T-helper 1 cell treated with Interleukin-12 subunit alpha and Interleukin-12 subunit beta and Interleukin-4 antibody, amounts not matched to agents 30 ng/mL and 1 ng/mL, for 36 hours (primary cell): Measurements from ENCODE around the gene ATAD3C. TPM values are rescaled to one million over a fixed set of nuclear protein-coding genes. Genes with fewer than 3 reads are reported as not detected.

Source experiments
- intact Hi-C: fragments of 100-400 bp; cut with micrococcal nuclease; formaldehyde crosslinking; loops from one replicate; pipeline ENCODE4 v1.15.1; 2024
- total RNA-seq: library from RNA; stranded (reverse); gene quantifications from 2 replicates; pipeline ENCODE4 v1.2.3, GENCODE V29; 2022

ATAD3C gene
- total RNA-seq, 1 donor from 2014 or later: 1.5 TPM

GRCh38 chr1:1430992-1431844 is 18.3 kb upstream of the ATAD3C start:
- intact Hi-C loops: no loop called here

GRCh38 chr1:1431845-1432273 is 17.6 kb upstream of the ATAD3C start:
- intact Hi-C loops: no loop called here

DNA sequence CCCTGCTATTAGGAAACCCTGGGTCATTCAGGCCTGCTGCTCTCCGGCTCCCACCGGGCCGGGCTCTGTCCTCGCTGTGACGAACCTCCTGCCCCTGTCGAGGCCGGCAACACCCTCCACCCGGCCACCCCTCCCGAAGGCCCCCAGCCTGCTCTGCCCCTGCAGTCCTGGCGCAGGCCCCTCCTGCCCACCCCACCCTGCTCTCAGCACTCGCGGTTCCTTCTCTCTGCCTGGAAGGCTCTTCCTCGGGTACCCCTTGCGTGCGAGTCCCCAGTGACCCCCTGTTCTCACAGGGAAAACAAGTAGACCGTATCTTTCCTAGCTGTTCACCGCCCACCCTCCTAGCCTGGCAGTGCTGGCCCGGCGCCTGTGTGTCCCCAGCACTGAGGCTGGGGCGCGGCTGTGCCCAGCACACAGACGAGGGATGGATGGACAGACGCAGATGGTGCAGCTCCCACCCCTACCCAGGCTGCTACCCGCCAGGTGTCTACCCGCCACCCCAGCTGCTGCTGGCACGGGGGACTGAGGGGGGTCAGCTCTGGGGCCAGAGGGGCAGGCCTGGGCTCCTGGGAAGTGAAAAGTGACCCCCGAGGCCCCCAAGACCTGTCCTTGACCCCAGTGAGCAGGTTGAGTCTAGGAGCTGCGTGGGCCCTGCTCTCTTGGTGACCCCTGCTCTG is 17.1 kb upstream of the ATAD3C start:
- intact Hi-C loops: no loop called here

GRCh38 chr1:1432951-1433803 is 16.3 kb upstream of the ATAD3C start:
- intact Hi-C loops: no loop called here

DNA sequence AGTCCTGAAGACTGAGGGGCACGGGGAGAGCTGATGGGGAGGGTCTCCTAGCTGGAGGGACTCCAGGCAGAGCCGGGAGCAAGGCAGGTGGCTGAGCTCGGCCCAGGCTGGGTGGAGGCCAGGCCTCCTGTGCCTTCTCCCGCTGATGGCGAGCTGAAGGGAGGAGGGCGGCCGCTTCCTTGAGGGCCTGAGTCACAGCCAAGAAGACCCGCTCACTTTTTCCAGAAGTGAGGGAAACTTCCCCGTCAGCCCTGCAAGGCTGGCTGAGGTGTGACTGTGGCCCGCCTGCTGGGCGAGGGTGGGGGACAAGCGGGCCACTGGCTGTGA is 15.7 kb upstream of the ATAD3C start:
- intact Hi-C loops: no loop called here

GRCh38 chr1:1434131-1434823 is 15.2 kb upstream of the ATAD3C start:
- intact Hi-C loops: no loop called here

DNA sequence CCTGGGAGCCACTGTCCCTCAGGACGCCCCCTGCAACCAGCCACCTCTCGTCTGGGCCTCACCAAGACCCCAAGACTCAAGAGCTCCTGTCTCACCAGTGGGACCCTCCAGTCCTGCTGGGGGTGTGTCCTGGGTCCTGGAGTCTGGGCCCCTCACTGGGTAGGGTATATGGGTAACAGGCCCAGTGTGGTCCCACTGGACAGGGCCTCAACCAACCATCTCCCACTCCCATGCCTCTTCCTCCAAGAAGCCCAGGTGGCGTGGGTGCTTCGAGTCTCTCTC is 14.7 kb upstream of the ATAD3C start:
- intact Hi-C loops: loop anchor here (1.0 kb wide), 1 partner anchor 37 kb away; the partner anchor contains the start of gene ATAD3B

DNA sequence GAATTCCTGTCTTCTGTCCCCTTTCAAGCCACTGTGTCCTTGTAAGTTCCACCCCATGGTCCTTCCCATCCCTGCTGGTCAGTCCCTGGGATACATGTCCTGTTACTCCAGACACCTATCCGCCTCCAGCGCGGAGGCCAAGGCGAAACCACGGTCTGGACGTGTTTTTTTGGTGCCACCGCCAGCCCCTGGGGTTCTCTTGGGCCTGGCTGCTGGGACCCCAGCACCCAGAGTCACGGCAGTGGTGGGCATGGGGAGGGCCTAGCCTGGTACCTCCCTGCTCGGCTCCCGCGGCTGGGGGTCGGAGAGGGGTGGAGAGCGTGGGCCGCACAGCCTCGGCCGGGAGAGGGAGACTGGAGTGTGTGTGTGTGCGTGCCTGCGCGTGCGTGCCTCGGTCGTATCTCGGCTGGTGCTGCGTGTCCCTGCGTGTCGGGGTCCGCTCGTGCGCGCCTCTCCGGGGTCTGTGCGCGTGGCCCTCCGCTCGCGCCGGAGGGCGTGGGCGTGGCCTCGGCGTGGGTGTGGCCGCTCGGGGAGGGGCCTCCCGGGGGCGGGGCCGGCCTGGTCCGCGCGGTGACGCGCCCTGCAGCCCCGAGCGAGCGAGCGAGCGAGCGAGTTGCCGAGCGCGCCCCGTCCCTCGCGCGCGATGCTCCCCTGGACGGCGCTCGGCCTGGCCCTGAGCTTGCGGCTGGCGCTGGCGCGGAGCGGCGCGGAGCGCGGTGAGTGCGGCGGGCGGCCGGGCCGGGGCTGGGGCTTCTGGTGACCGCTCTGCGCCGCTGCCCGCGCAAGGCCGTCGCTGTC is 14.2 kb upstream of the ATAD3C start, which contains the start of gene VWA1:
Gene VWA1 (plus strand): TSS at position 585 of the 798 bp plus-strand sequence. CDS start 59 bp downstream, at position 644.
- intact Hi-C loops: loop anchor here (1.0 kb wide), 1 partner anchor 36 kb away; the partner anchor contains the start of gene ATAD3B

- intact Hi-C loops: loop anchor here (1.0 kb wide), 1 partner anchor 35 kb away; the partner anchor contains the start of gene ATAD3B
Measured at GRCh38 chr1:1435911-1436629, 13.4 kb upstream of the ATAD3C start.

DNA sequence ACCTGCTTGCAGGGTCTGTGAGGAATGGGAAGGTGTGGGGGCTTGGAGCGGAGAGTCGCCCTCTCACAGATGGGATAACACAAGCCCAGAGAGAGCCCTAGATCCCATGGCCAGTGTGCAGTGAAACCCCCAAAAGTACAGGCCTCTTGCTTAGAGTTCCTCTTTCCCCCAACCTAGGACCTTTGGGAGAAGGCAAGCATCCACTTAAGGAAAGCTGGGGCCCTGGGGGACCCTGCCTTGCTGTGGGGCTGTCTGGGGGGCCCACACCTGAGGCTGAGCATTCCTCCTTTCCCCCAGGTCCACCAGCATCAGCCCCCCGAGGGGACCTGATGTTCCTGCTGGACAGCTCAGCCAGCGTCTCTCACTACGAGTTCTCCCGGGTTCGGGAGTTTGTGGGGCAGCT is 12.9 kb upstream of the ATAD3C start:
- intact Hi-C loops: no loop called here

- intact Hi-C loops: no loop called here
Measured at GRCh38 chr1:1437033-1437903, 12.2 kb upstream of the ATAD3C start.

- intact Hi-C loops: no loop called here
Measured at GRCh38 chr1:1437904-1438376, 11.5 kb upstream of the ATAD3C start.

DNA sequence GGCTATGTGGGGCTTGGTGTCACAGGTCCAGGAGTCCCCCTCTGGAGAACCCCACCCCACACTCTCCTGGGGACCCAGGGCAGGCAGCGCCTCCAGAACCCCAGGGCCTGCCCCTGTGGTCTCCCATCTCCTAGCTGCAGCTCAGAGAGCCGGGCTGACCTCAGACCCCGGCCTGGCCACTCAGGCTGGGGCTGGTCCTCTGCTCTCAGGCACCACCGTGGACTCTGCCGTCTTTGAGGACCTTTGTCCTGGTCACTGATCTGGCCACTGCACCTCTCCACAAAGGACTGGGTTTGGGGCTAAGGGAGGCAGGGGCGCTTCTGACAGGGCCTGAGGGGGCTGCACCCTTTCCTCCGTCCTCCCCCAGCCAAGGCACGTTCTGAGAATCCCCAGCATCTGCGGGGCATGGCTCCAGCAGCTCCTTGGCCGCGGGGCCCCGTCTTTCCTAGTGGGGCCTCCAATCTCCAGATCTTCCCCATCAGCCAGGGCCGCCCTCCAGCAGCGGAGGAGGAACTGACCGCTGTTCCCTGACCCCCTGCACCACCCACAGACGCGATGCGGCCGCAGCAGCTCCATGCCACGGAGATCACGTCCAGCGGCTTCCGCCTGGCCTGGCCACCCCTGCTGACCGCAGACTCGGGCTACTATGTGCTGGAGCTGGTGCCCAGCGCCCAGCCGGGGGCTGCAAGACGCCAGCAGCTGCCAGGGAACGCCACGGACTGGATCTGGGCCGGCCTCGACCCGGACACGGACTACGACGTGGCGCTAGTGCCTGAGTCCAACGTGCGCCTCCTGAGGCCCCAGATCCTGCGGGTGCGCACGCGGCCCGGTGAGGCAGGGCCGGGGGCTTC is 10.7 kb upstream of the ATAD3C start:
- intact Hi-C loops: no loop called here

- intact Hi-C loops: no loop called here
Measured at GRCh38 chr1:1439546-1440261, 9.8 kb upstream of the ATAD3C start.

- intact Hi-C loops: no loop called here
Measured at GRCh38 chr1:1440262-1441001, 9.1 kb upstream of the ATAD3C start.
